Gastrocnemius medialis (tissue), 4 donors: ENCODE data around the gene YKT6. TPM values are rescaled to one million over a fixed set of nuclear protein-coding genes. Genes with fewer than 3 reads are reported as not detected.

Experiments used
- ATAC-seq, 2 donors: fragments of 150-250 bp; one replicate each; pipeline ENCODE4 v1.9.1; 2016
- DNase-seq, 2 donors: peaks; one replicate each; pipeline ENCODE4 v3.0.0-alpha.2; 2019
- H3K27ac ChIP-seq, 4 donors: fragments of 200-600 bp; sonication (generic); 1 replicate in 1 of 4; 2 replicates in 3 of 4; pipeline ENCODE4 v1.5.1; 2016 to 2018; ENCODE audit warnings: mild to moderate bottlenecking in 2 of 4, moderate library complexity in 1 of 4
- H3K27me3 ChIP-seq, 3 donors: fragments of 200-600 bp; sonication (generic) in 2 of 3; 1 replicate in 1 of 3; 2 replicates in 2 of 3; pipeline versions ENCODE4 v1.5.1 to v1.6.0; 2016 to 2019; ENCODE audit warnings: mild to moderate bottlenecking in 1 of 3, moderate library complexity in 1 of 3
- H3K36me3 ChIP-seq, 2 donors: fragments of 200-600 bp; sonication (generic) in 1 of 2; one replicate each; pipeline ENCODE4 v1.5.1; 2017 to 2018
- H3K4me1 ChIP-seq, 2 donors: fragments of 200-600 bp; sonication (generic) in 1 of 2; one replicate each; pipeline ENCODE4 v1.5.1; 2016 to 2017; ENCODE audit warnings: mild to moderate bottlenecking in 2 of 2
- H3K4me3 ChIP-seq, 4 donors: fragments of 200-600 bp; sonication (generic) in 3 of 4; 1 replicate in 1 of 4; 2 replicates in 3 of 4; pipeline ENCODE4 v1.5.1; 2016 to 2019; ENCODE audit warnings: mild to moderate bottlenecking in 2 of 4
- H3K9me3 ChIP-seq, 3 donors: fragments of 200-600 bp; sonication (generic) in 2 of 3; 1 replicate in 1 of 3; 2 replicates in 2 of 3; pipeline ENCODE4 v1.5.1; 2016 to 2019
- CTCF ChIP-seq, 5 experiments: fragments of 450-650 bp in 3 of 5; fragments of 200-600 bp in 2 of 5; sonication (generic) in 2 of 5; IDR thresholded peaks in 4 of 5; conservative IDR thresholded peaks in 1 of 5; 1 replicate in 4 of 5; 2 replicates in 1 of 5; pipeline ENCODE4 v1.5.1; 2016 to 2019; ENCODE audit warnings: antibody characterized with exemption in 5 of 5, mild to moderate bottlenecking in 3 of 5, moderate library complexity in 3 of 5
- POLR2A ChIP-seq, 2 donors: fragments of 450-650 bp; IDR thresholded peaks; one replicate each; pipeline ENCODE4 v1.6.1; 2017; ENCODE audit warnings: antibody characterized with exemption in 2 of 2, mild to moderate bottlenecking in 2 of 2, moderate library complexity in 2 of 2
- in situ Hi-C, 4 donors: fragments of 200-750 bp; cut with MboI; loops; one replicate each; pipeline versions ENCODE4 v1.15.0 to v1.8.0; 2017; ENCODE audit warnings: low sequenced_read_pairs in 4 of 4
- intact Hi-C: fragments of 100-400 bp; cut with DNase I; formaldehyde crosslinking; loops from one replicate; pipeline ENCODE4 v1.15.1; 2023; ENCODE audit warnings: low total_unique reads
- total RNA-seq, 4 donors: library from RNA; depleted of rRNA; stranded (reverse); fragments of >200 nt; gene quantifications; one replicate each; pipeline versions ENCODE4 v1.1.0 to v1.2.3, GENCODE V29; 2016

The YKT6 gene
- total RNA-seq, 4 donors from 2014 or later, result 37.9 to 79.5 (median 72.5) TPM

- DNase-seq (peak in 1 of 2 donors; percentile 3), ATAC-seq (no peak)
- Histone ChIP-seq H3K27me3 (no peaks in the 10 kb centered on the region), H3K9me3 (no peaks in the 10 kb centered on the region), H3K4me3 (no peak overlapping the region), H3K36me3 (peaks cover 0 to 58% of the 10 kb centered on the region in 2 donors), H3K4me1 (peaks cover 12 to 17% of the 10 kb centered on the region in 2 donors), H3K27ac (no peak overlapping the region)
- in situ Hi-C loops, result loop anchor here in 1 of 4 donors (25.0 kb wide), 1 partner anchor 275 kb away; the partner anchor contains the start of gene NUDCD3
- TF ChIP-seq CTCF (IDR thresholded peaks at IDR 0.05 in 4 of 5, conservative IDR thresholded peaks at IDR 0.05 in 1 of 5), result no peak
- no peak for TF ChIP-seq POLR2A (IDR thresholded peaks at IDR 0.05)
- intact Hi-C loops, result no loop called here
Measured at GRCh38 chr7:44212018-44212417, 11.2 kb downstream of the YKT6 start.

GRCh38 chr7:44212581-44213184 lies 11.9 kb downstream of the YKT6 start:
- no peak for TF ChIP-seq CTCF (IDR thresholded peaks at IDR 0.05 in 4 of 5, conservative IDR thresholded peaks at IDR 0.05 in 1 of 5)
- TF ChIP-seq POLR2A (IDR thresholded peaks at IDR 0.05), result no peak
- ATAC-seq (peak; percentile 49 to 51), DNase-seq (peak; percentile 24 to 40)
- in situ Hi-C loops (loop anchor here in 1 of 4 donors (25.0 kb wide), 1 partner anchor 275 kb away; the partner anchor contains the start of gene NUDCD3), intact Hi-C loops (no loop called here)
- Histone ChIP-seq H3K4me3 (no peak overlapping the region), H3K36me3 (peaks cover 0 to 51% of the 10 kb centered on the region in 2 donors), H3K27ac (peak overlapping the region in 2 of 4 donors; percentile 27 to 30), H3K9me3 (no peaks in the 10 kb centered on the region), H3K4me1 (peaks cover 15 to 17% of the 10 kb centered on the region in 2 donors), H3K27me3 (no peaks in the 10 kb centered on the region)

GRCh38 chr7:44213206-44213876 lies 12.6 kb downstream of the YKT6 start:
- intact Hi-C loops (no loop called here), in situ Hi-C loops (loop anchor here in 1 of 4 donors (25.0 kb wide), 1 partner anchor 274 kb away; the partner anchor contains the start of gene NUDCD3)
- H3K9me3 ChIP-seq, result no peaks in the 10 kb centered on the region
- no peak for TF ChIP-seq POLR2A (IDR thresholded peaks at IDR 0.05)
- TF ChIP-seq CTCF (IDR thresholded peaks at IDR 0.05 in 4 of 5, conservative IDR thresholded peaks at IDR 0.05 in 1 of 5), result no peak
- DNase-seq, result no peak
- no peak overlapping the region for H3K4me3 ChIP-seq
- H3K27me3 ChIP-seq, result no peaks in the 10 kb centered on the region
- peaks cover 0 to 45% of the 10 kb centered on the region in 2 donors for H3K36me3 ChIP-seq
- ATAC-seq, result no peak
- peaks cover 15 to 19% of the 10 kb centered on the region in 2 donors for H3K4me1 ChIP-seq
- H3K27ac ChIP-seq, result peak overlapping the region in 2 of 4 donors; percentile 44 to 51

- Histone ChIP-seq H3K36me3 (peaks cover 0 to 39% of the 10 kb centered on the region in 2 donors), H3K27me3 (no peaks in the 10 kb centered on the region), H3K27ac (peak overlapping the region in 2 of 4 donors; percentile 18 to 44), H3K4me1 (peaks cover 15 to 25% of the 10 kb centered on the region in 2 donors), H3K4me3 (no peak overlapping the region), H3K9me3 (no peaks in the 10 kb centered on the region)
- in situ Hi-C loops (loop anchor here in 1 of 4 donors (25.0 kb wide), 1 partner anchor 273 kb away; the partner anchor contains the start of gene NUDCD3), intact Hi-C loops (no loop called here)
- ATAC-seq, result no peak
- TF ChIP-seq POLR2A (IDR thresholded peaks at IDR 0.05) (no peak), CTCF (IDR thresholded peaks at IDR 0.05 in 4 of 5, conservative IDR thresholded peaks at IDR 0.05 in 1 of 5) (no peak)
- DNase-seq, result no peak
Measured at GRCh38 chr7:44213877-44214388, 13.2 kb downstream of the YKT6 start.
